Neural cell (in vitro differentiated cells): ENCODE measurements around the gene MBD5. TPM values are rescaled to one million over a fixed set of nuclear protein-coding genes. Genes with fewer than 3 reads are reported as not detected.

Experiments
- H2AFZ ChIP-seq: fragments of 200-600, 300-800 bp; sonication (generic), shearing (Covaris generic); 2 replicates; pipeline ENCODE4 v1.6.0; 2014; ENCODE audit warnings: low read depth, mild to moderate bottlenecking, antibody characterized with exemption, low read length, moderate library complexity
- H3F3A ChIP-seq: fragments of 200-600 bp; shearing (Covaris generic); 2 replicates; pipeline ENCODE4 v1.6.1; 2016; ENCODE audit warnings: mild to moderate bottlenecking, moderate library complexity, mixed read lengths, antibody characterized with exemption, low read length; ENCODE audit not compliant: insufficient read depth, poor library complexity, severe bottlenecking
- H3K27ac ChIP-seq: fragments of 200-600, 300-800 bp; sonication (generic), shearing (Covaris generic); 2 replicates; pipeline ENCODE4 v1.5.1; 2014; ENCODE audit warnings: mild to moderate bottlenecking, low read length, moderate library complexity
- H3K27me3 ChIP-seq: fragments of 300-800, 200-600 bp; sonication (generic), shearing (Covaris generic); 2 replicates; pipeline ENCODE4 v1.6.0; 2014; ENCODE audit warnings: mild to moderate bottlenecking, low read depth, low read length, moderate library complexity; ENCODE audit not compliant: insufficient read depth
- H3K36me3 ChIP-seq: fragments of 300-800, 200-600 bp; sonication (generic), shearing (Covaris generic); 2 replicates; pipeline ENCODE4 v1.5.1; 2014; ENCODE audit warnings: mild to moderate bottlenecking, antibody characterized with exemption, low read length, moderate library complexity; ENCODE audit not compliant: insufficient read depth
- H3K4me2 ChIP-seq: fragments of 300-800, 200-600 bp; sonication (generic), shearing (Covaris generic); 2 replicates; pipeline ENCODE4 v1.6.0; 2014; ENCODE audit warnings: mild to moderate bottlenecking, low read length
- H3K4me3 ChIP-seq: fragments of 300-800, 200-600 bp; sonication (generic), shearing (Covaris generic); 2 replicates; pipeline ENCODE4 v1.5.1; 2014; ENCODE audit warnings: mild to moderate bottlenecking, low read length, moderate library complexity
- H3K79me2 ChIP-seq: fragments of 200-600 bp; shearing (Covaris generic); replicated peaks from 2 replicates; pipeline ENCODE4 v1.6.0; 2014; ENCODE audit warnings: mild to moderate bottlenecking, low read length, moderate library complexity; ENCODE audit not compliant: insufficient read depth
- H3K9ac ChIP-seq: fragments of 300-800, 200-600 bp; sonication (generic), shearing (Covaris generic); 2 replicates; pipeline ENCODE4 v1.6.1; 2016; ENCODE audit warnings: mild to moderate bottlenecking, low read length, mixed read lengths
- H3K9me2 ChIP-seq: fragments of 200-600 bp; shearing (Covaris generic); 2 replicates; pipeline ENCODE4 v1.6.1; 2016; ENCODE audit warnings: mild to moderate bottlenecking, low read length, mixed read lengths; ENCODE audit not compliant: insufficient read depth
- H3K9me3 ChIP-seq: fragments of 200-600, 300-800 bp; sonication (generic), shearing (Covaris generic); 2 replicates; pipeline ENCODE4 v1.6.1; 2016; ENCODE audit warnings: mild to moderate bottlenecking, mixed run types, low read length, moderate library complexity, mixed read lengths
- H4K20me1 ChIP-seq: fragments of 200-600 bp; shearing (Covaris generic); 2 replicates; pipeline ENCODE4 v1.6.1; 2016; ENCODE audit warnings: mild to moderate bottlenecking, mixed run types; ENCODE audit not compliant: insufficient read depth
- EP300 ChIP-seq: fragments of 450-650 bp; conservative IDR thresholded peaks from 2 replicates; pipeline ENCODE4 v1.6.1; 2014; ENCODE audit warnings: antibody characterized with exemption, mild to moderate bottlenecking, moderate library complexity; ENCODE audit not compliant: poor library complexity, severe bottlenecking
- EZH2 ChIP-seq: fragments of 200-600, 300-800 bp; shearing (Covaris generic), sonication (generic); IDR thresholded peaks from 2 replicates; pipeline ENCODE4 v1.6.1; 2014; ENCODE audit warnings: antibody characterized with exemption, low read length, borderline replicate concordance, mild to moderate bottlenecking; ENCODE audit not compliant: insufficient read depth, poor library complexity, severe bottlenecking
- MXI1 ChIP-seq: fragments of 450-650 bp; conservative IDR thresholded peaks from 2 replicates; pipeline ENCODE4 v1.6.1; 2014; ENCODE audit warnings: antibody characterized with exemption, mild to moderate bottlenecking; ENCODE audit not compliant: poor library complexity, severe bottlenecking
- POLR2AphosphoS5 ChIP-seq: IDR thresholded peaks from 2 replicates; pipeline ENCODE4 v1.6.1; 2012
- REST ChIP-seq: IDR thresholded peaks from 2 replicates; pipeline ENCODE4 v1.6.1; 2012; ENCODE audit warnings: borderline replicate concordance
- SMC3 ChIP-seq: fragments of 450-650 bp; conservative IDR thresholded peaks from 2 replicates; pipeline ENCODE4 v1.6.1; 2014; ENCODE audit warnings: antibody characterized with exemption, mild to moderate bottlenecking, moderate library complexity; ENCODE audit not compliant: poor library complexity
- TAF1 ChIP-seq: IDR thresholded peaks from 2 replicates; pipeline ENCODE4 v1.6.1; 2012; ENCODE audit warnings: low read depth
- polyA plus RNA-seq: library from polyadenylated mRNA; depleted of rRNA; stranded (reverse); fragments of >200 nt; gene quantifications from 2 replicates; pipeline ENCODE4 v1.2.3, GENCODE V29; 2014
- TF ChIP-seq, protein P1 (sequence below): fragments of 450-650 bp; IDR thresholded peaks from 2 replicates; pipeline ENCODE4 v1.5.1; 2014; ENCODE audit warnings: antibody characterized with exemption, mild to moderate bottlenecking, moderate library complexity; ENCODE audit not compliant: poor library complexity, severe bottlenecking

Gene MBD5
- polyA plus RNA-seq, 1 donor from 2014 or later: 9.7 TPM

GRCh38 chr2:148447877-148448276 lies 427.0 kb downstream of the MBD5 start:
- Histone ChIP-seq H3K9ac (no peak overlapping the region), H3F3A (no peaks in the 10 kb centered on the region), H4K20me1 (no peaks in the 10 kb centered on the region), H3K36me3 (no peaks in the 10 kb centered on the region), H3K9me3 (no peaks in the 10 kb centered on the region), H3K27me3 (no peaks in the 10 kb centered on the region), H3K4me3 (no peak overlapping the region), H3K9me2 (no peaks in the 10 kb centered on the region), H3K79me2 (no peaks in the 10 kb centered on the region), H2AFZ (no peak overlapping the region), H3K4me2 (no peak overlapping the region), H3K27ac (no peak overlapping the region)
- TF ChIP-seq TAF1: no peak
- no peak for TF ChIP-seq POLR2AphosphoS5
- TF ChIP-seq REST: no peak
- TF ChIP-seq, protein P1, sequence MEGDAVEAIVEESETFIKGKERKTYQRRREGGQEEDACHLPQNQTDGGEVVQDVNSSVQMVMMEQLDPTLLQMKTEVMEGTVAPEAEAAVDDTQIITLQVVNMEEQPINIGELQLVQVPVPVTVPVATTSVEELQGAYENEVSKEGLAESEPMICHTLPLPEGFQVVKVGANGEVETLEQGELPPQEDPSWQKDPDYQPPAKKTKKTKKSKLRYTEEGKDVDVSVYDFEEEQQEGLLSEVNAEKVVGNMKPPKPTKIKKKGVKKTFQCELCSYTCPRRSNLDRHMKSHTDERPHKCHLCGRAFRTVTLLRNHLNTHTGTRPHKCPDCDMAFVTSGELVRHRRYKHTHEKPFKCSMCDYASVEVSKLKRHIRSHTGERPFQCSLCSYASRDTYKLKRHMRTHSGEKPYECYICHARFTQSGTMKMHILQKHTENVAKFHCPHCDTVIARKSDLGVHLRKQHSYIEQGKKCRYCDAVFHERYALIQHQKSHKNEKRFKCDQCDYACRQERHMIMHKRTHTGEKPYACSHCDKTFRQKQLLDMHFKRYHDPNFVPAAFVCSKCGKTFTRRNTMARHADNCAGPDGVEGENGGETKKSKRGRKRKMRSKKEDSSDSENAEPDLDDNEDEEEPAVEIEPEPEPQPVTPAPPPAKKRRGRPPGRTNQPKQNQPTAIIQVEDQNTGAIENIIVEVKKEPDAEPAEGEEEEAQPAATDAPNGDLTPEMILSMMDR: no peak
- TF ChIP-seq EZH2: no peak
- TF ChIP-seq EP300: no peak
- no peak for TF ChIP-seq MXI1
- TF ChIP-seq SMC3: no peak

GRCh38 chr2:148450531-148450930 lies 429.6 kb downstream of the MBD5 start:
- Histone ChIP-seq H3K27ac (no peak overlapping the region), H3K4me3 (no peak overlapping the region), H3K9me2 (no peaks in the 10 kb centered on the region), H4K20me1 (no peaks in the 10 kb centered on the region), H3K9ac (no peak overlapping the region), H2AFZ (no peak overlapping the region), H3K36me3 (no peaks in the 10 kb centered on the region), H3K79me2 (no peaks in the 10 kb centered on the region), H3K27me3 (no peaks in the 10 kb centered on the region), H3F3A (no peaks in the 10 kb centered on the region), H3K9me3 (no peaks in the 10 kb centered on the region), H3K4me2 (no peak overlapping the region)
- TF ChIP-seq EP300: no peak
- no peak for TF ChIP-seq POLR2AphosphoS5
- TF ChIP-seq EZH2: no peak
- no peak for TF ChIP-seq REST
- TF ChIP-seq, protein P1: no peak
